Panc1 (cell line): ENCODE data around the gene SLC6A12.

ENCODE experiments used
- POLR2AphosphoS5 ChIP-seq: IDR thresholded peaks from 2 replicates; pipeline ENCODE4 v1.6.1; 2012; ENCODE audit warnings: mild to moderate bottlenecking, low read depth, low read length, moderate library complexity
- SIN3A ChIP-seq: IDR thresholded peaks from 2 replicates; pipeline ENCODE4 v1.6.1; 2012; ENCODE audit warnings: low read depth, mild to moderate bottlenecking, low read length, moderate library complexity, borderline replicate concordance; ENCODE audit not compliant: insufficient read depth
- TF ChIP-seq, protein P1 (sequence below): fragments of 450-650 bp; IDR thresholded peaks from 2 replicates; pipeline ENCODE4 v1.5.1; 2017; ENCODE audit warnings: mild to moderate bottlenecking
- TF ChIP-seq, protein P2 (sequence below), 2 experiments: IDR thresholded peaks; 2 replicates each; pipeline ENCODE4 v1.6.1; 2011 to 2012; ENCODE audit warnings: low read depth in 2 of 2, control low read depth in 1 of 2, low read length in 1 of 2, mild to moderate bottlenecking in 1 of 2, moderate library complexity in 1 of 2; ENCODE audit not compliant: insufficient read depth in 1 of 2

DNA sequence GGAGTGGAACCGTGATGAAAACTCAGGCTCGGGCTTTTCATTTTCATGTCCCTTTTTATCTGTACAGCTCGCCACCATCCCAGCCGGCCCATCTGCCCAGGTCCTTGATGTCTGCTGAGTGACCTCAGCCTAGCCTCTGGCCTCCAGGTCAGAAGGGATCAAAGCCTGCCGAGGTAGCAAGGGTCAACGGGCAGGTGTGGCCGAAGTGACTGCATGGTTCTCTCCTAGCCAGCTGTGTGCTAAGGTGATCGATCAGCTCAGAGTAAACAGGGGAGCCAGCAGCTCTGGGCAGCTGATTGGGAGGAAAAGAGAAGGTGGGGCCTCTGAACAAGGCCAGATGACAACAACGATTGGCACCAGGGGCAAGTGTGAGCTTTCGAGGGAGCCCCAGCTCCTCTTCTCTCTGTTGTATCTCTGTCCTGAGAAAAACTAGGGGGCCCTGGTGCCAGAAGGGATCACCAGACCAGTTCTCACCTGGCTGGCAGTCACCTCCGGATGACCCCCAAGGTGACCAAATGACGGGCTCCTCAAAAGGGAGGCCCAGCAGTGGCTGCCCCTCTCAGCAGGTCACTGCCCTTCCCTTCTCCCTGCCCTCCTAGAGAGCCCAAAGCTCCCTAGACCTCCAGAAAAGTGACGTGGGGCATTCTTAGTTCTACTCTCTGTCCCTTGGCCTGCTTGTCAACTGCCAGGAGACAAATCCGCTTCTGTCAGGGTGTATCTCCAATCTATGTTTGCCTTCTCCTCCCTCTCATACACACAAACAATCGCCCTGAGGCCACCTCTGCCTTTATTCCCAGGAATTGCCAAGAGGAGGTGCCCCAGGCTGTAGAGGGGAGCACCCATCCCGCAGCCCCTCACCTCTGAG lies 3.4 kb downstream of the SLC6A12 start:
- TF ChIP-seq POLR2AphosphoS5, result no peak
- TF ChIP-seq, protein P1, sequence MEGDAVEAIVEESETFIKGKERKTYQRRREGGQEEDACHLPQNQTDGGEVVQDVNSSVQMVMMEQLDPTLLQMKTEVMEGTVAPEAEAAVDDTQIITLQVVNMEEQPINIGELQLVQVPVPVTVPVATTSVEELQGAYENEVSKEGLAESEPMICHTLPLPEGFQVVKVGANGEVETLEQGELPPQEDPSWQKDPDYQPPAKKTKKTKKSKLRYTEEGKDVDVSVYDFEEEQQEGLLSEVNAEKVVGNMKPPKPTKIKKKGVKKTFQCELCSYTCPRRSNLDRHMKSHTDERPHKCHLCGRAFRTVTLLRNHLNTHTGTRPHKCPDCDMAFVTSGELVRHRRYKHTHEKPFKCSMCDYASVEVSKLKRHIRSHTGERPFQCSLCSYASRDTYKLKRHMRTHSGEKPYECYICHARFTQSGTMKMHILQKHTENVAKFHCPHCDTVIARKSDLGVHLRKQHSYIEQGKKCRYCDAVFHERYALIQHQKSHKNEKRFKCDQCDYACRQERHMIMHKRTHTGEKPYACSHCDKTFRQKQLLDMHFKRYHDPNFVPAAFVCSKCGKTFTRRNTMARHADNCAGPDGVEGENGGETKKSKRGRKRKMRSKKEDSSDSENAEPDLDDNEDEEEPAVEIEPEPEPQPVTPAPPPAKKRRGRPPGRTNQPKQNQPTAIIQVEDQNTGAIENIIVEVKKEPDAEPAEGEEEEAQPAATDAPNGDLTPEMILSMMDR, result no peak
- no peak for TF ChIP-seq SIN3A
- TF ChIP-seq, protein P2, sequence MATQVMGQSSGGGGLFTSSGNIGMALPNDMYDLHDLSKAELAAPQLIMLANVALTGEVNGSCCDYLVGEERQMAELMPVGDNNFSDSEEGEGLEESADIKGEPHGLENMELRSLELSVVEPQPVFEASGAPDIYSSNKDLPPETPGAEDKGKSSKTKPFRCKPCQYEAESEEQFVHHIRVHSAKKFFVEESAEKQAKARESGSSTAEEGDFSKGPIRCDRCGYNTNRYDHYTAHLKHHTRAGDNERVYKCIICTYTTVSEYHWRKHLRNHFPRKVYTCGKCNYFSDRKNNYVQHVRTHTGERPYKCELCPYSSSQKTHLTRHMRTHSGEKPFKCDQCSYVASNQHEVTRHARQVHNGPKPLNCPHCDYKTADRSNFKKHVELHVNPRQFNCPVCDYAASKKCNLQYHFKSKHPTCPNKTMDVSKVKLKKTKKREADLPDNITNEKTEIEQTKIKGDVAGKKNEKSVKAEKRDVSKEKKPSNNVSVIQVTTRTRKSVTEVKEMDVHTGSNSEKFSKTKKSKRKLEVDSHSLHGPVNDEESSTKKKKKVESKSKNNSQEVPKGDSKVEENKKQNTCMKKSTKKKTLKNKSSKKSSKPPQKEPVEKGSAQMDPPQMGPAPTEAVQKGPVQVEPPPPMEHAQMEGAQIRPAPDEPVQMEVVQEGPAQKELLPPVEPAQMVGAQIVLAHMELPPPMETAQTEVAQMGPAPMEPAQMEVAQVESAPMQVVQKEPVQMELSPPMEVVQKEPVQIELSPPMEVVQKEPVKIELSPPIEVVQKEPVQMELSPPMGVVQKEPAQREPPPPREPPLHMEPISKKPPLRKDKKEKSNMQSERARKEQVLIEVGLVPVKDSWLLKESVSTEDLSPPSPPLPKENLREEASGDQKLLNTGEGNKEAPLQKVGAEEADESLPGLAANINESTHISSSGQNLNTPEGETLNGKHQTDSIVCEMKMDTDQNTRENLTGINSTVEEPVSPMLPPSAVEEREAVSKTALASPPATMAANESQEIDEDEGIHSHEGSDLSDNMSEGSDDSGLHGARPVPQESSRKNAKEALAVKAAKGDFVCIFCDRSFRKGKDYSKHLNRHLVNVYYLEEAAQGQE (IDR thresholded peaks at IDR 0.05; ENCODE audit: insufficient read depth in 1 of 2, low read depth in 2 of 2, low read length in 1 of 2), result no peak
